Dermis microvascular lymphatic vessel endothelial cell (primary cell): Measurements from ENCODE around the gene TTC34. TPM values are rescaled to one million over a fixed set of nuclear protein-coding genes. Genes with fewer than 3 reads are reported as not detected.

Experiments used
- DNase-seq, 2 donors: peaks; one replicate each; pipeline versions ENCODE4 v3.0.0 to v3.0.0-alpha.2; 2010; ENCODE audit warnings: low read depth in 2 of 2
- total RNA-seq: library from RNA; depleted of rRNA; stranded (reverse); fragments of >200 nt; gene quantifications from 2 replicates; pipeline ENCODE4 v1.2.1, GENCODE V29; 2014

The TTC34 gene
- under 0.01 and 0.13 TPM in 2 replicates for total RNA-seq

GRCh38 chr1:2801535-2802291, at the start of gene TTC34:
Gene TTC34 (minus strand): TSS chr1:2801693. CDS start chr1:2800827, 866 bp downstream.
- DNase-seq = peak in 1 of 2 donors; percentile 13

- DNase-seq = no peak
These were observed 49.0 kb upstream of the TTC34 start for GRCh38 chr1:2850502-2850901.

GRCh38 chr1:2848006-2848670, 46.6 kb upstream of the TTC34 start:
- DNase-seq = no peak

- no peak for DNase-seq
These were observed 45.8 kb upstream of the TTC34 start for GRCh38 chr1:2847086-2847985.

- DNase-seq = no peak
These were observed 44.4 kb upstream of the TTC34 start for GRCh38 chr1:2845869-2846268.

GRCh38 chr1:2840036-2840809, 38.7 kb upstream of the TTC34 start:
- DNase-seq = no peak

GRCh38 chr1:2837823-2838222, 36.3 kb upstream of the TTC34 start:
- DNase-seq = no peak

GRCh38 chr1:2837316-2837715, 35.8 kb upstream of the TTC34 start:
- no peak for DNase-seq

GRCh38 chr1:2836333-2836970, 35.0 kb upstream of the TTC34 start:
- DNase-seq = no peak

GRCh38 chr1:2835650-2836159, 34.2 kb upstream of the TTC34 start:
- DNase-seq = no peak

GRCh38 chr1:2834741-2835564, 33.5 kb upstream of the TTC34 start:
- DNase-seq = no peak

GRCh38 chr1:2834146-2834475, 32.6 kb upstream of the TTC34 start:
- DNase-seq = no peak

- no peak for DNase-seq
These were observed 32.1 kb upstream of the TTC34 start for GRCh38 chr1:2833454-2834145.

GRCh38 chr1:2832506-2833453, 31.3 kb upstream of the TTC34 start:
- no peak for DNase-seq

GRCh38 chr1:2831596-2832212, 30.2 kb upstream of the TTC34 start:
- DNase-seq = no peak

- no peak for DNase-seq
These were observed 29.4 kb upstream of the TTC34 start for GRCh38 chr1:2830761-2831425.
